Fibroblast of skin of right biceps (primary cell): ENCODE results near the gene ALOX12.

Source experiments
- DNase-seq: peaks from one replicate; pipeline ENCODE4 v3.0.0-alpha.2; 2013

The ALOX12 gene

DNA sequence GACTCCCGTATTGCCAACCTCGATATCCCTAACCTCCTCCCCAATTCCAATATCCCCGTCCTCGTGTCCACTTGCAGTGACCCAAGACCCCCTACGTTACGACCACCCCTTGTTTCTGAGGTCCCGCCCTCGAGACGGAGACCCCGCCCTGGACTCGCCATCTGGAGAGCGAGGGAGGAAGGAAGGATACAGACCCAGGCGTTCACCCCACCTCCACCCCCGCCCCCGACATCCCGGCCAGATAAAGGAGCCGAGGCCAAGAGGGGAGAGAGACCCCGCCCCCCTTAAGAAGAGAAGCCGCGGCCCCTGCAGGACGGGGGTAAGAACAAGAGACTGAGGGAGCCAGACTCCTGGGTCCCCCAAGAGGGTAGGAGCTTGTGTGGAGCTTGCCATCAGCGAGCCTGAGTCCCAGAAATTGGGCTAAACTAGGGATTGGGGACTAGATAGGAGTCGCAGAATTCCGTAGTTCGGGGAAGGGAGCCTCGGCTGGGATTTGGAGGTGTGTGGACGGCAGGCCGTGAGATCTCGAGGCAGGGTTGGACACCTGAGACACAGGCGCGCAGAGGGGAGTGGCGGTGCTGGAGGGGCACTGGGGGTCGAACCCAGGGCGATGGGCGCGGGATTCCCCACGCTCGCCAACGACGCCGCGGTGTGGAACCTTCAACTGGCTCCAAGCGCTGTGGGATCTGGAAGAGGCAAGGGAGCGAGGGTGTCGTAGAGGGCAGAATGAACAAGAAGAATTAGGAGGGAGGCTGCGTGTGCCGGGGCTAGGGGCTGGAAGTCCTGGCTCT, 27.1 kb downstream of the ALOX12 start, which contains the start of gene BCL6B:
BCL6B (plus strand) TSS at position 270 of the 791 bp plus-strand sequence. CDS start 622 bp downstream, outside the sequence.
- no peak for DNase-seq

DNA sequence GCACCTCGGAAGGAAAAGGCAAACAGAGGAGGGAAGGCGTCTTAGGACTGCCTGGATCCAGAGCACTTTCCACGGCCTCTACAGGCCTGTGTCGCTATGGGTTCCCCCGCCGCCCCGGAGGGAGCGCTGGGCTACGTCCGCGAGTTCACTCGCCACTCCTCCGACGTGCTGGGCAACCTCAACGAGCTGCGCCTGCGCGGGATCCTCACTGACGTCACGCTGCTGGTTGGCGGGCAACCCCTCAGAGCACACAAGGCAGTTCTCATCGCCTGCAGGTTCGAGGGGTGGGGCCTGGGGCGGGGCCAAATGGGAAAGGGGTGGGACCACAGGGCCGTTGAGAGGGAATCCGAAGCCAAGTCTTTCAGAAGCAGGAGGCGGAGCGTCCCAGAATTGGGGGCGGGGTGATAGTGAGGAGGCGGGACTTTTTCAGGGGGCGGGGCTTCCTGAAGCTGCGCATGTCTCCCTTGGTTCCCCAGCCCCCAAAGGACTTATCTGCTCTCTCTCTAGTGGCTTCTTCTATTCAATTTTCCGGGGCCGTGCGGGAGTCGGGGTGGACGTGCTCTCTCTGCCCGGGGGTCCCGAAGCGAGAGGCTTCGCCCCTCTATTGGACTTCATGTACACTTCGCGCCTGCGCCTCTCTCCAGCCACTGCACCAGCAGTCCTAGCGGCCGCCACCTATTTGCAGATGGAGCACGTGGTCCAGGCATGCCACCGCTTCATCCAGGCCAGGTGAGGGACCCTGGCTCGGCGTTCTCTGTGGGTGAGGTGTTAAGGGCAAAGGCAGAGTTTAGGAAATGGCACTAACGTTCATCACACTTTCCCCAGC, 27.9 kb downstream of the ALOX12 start:
- DNase-seq = peak; percentile 87

DNA sequence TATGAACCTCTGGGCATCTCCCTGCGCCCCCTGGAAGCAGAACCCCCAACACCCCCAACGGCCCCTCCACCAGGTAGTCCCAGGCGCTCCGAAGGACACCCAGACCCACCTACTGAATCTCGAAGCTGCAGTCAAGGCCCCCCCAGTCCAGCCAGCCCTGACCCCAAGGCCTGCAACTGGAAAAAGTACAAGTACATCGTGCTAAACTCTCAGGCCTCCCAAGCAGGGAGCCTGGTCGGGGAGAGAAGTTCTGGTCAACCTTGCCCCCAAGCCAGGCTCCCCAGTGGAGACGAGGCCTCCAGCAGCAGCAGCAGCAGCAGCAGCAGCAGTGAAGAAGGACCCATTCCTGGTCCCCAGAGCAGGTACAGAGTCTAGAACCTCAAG, 28.5 kb downstream of the ALOX12 start:
- DNase-seq = no peak

DNA sequence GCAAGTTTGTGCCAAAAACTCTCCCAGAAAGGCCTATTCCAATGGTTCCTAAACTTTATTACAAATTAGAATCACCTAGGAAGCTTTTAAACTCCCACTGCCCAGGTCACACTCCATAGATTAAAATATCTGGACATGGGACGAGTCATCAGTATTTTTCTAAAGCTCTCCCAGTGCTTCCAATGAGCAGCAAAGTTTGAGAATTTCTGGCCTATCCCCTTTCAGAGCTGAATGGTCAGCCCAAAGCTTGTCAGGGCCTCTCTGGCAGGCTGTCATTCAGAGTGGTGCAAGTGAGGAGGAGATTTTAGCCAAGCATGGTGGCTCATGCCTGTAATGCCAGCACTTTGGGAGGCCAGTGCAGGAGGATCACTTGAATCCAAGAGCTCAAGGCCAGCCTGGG, 29.4 kb downstream of the ALOX12 start:
- no peak for DNase-seq

DNA sequence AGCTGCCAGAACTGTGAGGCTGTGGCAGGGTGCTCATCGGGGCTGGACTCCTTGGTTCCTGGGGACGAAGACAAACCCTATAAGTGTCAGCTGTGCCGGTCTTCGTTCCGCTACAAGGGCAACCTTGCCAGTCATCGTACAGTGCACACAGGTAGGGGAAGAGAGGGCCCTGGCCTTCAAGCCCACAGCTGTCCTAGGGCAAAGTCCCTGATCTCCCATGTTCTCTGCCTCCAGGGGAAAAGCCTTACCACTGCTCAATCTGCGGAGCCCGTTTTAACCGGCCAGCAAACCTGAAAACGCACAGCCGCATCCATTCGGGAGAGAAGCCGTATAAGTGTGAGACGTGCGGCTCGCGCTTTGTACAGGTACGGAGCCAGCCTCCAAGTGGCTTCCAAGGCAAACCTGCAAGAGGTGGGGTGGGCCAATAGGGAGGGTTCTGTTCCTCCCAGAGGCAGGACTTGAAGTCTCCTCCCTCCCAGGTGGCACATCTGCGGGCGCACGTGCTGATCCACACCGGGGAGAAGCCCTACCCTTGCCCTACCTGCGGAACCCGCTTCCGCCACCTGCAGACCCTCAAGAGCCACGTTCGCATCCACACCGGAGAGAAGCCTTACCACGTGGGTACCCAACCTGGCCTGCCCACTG, 30.7 kb downstream of the ALOX12 start:
- no peak for DNase-seq

DNA sequence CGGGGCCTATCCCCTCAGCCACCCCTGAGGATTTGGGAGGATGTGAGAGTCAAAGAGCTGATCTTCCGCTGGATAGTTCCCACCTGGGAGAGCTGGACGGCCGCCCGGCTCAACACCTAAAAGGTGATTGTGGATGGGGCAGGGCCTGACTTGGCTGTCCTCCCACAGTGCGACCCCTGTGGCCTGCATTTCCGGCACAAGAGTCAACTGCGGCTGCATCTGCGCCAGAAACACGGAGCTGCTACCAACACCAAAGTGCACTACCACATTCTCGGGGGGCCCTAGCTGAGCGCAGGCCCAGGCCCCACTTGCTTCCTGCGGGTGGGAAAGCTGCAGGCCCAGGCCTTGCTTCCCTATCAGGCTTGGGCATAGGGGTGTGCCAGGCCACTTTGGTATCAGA, 31.5 kb downstream of the ALOX12 start:
- no peak for DNase-seq

DNA sequence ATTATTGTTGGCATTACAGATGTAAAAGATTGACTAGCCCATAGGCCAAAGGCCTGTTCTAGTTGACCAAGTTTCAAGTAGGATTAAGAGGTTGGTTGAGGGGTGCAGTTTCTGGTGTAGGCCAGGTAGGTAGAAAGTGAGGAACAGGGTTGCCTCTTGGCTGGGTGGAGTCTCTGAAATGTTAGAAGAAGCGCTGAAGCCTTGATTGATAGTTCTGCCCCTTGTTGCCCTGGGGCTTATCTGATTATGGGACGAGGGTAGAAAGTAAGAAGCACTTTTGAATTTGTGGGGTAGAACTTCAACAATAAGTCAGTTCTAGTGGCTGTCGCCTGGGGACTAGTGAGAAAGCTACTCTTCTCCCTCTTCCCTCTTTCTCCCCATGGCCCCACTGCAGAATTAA, 33.2 kb downstream of the ALOX12 start:
- no peak for DNase-seq

DNA sequence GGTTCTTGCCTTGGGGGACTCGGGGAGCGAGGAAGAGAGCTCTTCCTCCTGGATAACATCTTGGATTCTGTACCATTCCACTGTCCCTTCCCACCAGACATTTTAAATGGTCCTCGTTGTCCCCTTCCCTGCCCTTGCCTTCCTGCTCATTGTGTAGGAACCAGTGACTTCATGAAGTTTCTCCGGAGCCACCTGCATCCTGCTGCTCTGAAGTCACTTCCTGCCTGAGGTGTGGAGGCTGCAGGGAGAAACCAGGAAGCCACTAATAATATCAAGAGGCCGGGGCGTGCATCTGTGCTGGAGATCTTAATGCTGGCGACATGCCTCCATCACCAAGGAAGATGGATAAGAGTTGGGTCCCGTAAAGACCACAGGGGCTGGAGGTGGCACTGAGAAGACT, 33.8 kb downstream of the ALOX12 start:
- no peak for DNase-seq

DNA sequence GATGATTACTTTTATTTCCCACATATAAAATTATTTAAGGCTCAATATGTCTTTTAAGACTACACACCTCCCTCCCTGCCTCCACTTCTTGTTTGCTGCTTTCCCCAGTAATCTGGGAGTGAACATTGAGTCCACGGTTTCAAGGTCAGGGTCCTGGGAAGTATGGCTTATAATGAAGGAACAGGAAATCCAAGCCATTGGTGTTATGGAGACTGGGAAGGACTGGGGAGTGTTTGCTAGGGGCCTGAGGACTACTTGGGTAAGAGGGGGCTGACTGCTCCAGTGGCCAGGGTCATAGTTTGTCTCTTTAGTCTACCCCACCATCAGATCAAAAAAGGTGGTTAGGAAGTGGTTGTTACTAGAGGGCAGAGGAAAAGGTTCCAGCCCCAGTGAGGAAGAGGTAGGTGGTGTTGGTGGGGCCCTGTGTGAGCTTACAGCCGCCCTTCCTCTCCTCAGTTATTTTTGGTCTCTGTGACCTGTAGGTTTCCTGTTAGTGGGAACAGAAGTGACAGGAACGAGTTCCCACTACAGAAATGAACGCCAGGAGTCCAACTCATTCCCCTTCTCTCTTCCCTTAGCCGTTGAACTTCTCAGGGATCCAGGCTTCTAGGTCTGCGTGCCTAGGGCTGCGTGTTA, 39.2 kb downstream of the ALOX12 start:
- DNase-seq = no peak

DNA sequence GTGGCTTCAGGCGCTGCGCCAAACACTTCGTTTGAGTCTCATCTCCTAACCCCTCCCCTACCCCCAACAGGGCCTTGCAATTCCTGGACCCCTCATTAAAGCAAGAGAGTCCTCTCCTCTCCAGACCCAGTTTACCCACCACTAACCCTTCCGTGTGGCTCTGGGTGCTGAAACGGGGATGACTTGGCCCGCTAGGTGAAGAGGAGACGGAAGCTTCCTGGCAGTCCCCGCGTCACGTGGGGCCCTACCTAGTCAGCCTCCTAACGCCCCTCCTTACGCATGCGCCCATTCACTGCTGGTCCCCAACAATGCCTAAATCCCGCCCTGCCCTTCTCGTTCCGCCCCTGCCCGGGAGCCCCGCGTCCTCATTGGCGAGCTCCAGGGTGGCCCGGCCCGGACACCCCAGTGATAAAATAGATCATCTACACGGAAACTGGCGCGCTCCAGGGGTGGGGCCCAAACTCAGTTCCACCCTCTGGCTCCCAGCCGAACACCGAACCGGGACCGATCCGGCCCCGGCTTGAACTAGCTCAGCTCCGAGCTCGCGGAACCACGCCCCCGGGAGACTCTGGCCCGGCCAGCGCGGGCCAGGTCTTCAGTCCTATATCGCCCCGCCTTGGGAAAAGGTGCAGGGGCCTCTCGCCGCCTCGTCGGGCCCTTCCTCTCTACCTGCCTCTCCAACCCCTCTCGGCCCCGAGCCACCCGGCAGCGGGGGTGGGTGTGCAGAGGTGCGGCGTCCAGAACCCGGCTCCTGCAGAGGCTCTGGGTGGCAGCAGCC, 39.9 kb downstream of the ALOX12 start, which contains the start of gene SLC16A13:
SLC16A13 (plus strand) TSS at position 425 of the 778 bp plus-strand sequence. CDS start 368 bp downstream, outside the sequence.
- DNase-seq = peak; percentile 95

DNA sequence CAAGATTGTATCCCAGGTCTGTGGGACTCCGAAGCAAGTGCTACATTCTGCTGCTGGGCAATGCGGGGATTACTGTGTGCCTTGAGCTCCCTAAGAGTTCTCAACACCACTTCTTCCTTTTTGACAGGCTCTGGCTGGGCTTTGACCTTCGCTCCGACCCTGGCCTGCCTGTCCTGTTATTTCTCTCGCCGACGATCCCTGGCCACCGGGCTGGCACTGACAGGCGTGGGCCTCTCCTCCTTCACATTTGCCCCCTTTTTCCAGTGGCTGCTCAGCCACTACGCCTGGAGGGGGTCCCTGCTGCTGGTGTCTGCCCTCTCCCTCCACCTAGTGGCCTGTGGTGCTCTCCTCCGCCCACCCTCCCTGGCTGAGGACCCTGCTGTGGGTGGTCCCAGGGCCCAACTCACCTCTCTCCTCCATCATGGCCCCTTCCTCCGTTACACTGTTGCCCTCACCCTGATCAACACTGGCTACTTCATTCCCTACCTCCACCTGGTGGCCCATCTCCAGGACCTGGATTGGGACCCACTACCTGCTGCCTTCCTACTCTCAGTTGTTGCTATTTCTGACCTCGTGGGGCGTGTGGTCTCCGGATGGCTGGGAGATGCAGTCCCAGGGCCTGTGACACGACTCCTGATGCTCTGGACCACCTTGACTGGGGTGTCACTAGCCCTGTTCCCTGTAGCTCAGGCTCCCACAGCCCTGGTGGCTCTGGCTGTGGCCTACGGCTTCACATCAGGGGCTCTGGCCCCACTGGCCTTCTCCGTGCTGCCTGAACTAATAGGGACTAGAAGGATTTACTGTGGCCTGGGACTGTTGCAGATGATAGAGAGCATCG, 42.4 kb downstream of the ALOX12 start:
- no peak for DNase-seq

DNA sequence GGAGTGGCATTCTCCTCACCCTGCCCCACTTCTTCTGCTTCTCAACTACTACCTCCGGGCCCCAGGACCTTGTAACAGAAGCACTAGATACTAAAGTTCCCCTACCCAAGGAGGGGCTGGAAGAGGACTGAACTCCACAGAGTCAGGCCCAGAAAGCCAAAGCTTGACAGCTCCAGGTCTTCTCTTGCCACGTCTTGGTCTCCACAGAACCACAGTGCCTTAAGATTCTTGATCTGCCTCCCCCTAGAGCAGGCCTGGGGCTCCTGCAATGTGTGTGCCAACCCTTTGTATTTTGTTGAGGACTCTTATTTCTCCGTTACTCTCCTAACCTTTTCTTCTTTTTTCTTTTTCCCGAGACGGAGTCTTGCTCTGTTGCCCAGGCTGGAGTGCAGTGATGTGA, 44.0 kb downstream of the ALOX12 start:
- no peak for DNase-seq

DNA sequence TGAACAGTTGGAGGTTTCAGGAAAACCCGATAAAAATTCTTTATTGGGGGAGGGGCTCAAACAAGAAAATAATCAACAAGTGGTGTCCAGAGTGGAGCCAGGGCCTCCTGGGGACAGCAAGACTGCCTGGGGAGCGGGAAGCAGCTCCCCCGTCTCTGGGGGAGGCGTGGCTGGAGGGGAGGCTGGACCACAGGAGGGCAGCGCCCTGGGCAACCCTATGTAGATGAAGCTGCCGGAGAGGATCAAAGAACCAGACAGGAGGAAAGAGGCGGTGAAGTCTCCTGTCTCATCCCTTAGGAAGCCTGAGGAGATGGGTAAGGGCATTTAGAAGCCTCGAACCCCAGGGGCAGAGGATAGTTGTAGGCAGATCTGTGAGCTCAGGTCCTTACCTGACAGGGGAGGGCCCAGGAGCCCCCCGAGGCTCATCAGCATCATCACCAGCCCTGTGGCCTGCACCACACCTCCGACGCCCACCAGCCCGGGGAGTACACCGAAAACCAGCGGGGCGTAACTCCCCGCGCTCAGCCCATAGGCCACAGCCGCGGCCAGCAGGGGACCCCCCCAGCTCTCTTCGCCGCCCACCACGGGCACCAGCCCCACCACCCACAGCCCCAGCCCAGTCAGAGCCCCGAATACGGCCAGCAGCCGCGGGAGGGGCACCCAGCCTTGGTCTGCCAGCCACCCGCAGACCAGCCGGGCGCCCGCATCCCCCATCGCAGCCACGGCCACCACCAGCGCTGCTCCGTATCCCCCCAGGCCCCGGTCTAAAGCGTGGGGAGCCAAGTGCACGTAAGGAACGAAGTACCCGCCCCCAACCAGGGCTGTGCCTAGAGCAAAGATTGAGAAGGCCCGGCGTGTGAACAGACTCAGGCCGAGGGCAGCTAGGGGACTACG, 46.0 kb downstream of the ALOX12 start:
- no peak for DNase-seq

DNA sequence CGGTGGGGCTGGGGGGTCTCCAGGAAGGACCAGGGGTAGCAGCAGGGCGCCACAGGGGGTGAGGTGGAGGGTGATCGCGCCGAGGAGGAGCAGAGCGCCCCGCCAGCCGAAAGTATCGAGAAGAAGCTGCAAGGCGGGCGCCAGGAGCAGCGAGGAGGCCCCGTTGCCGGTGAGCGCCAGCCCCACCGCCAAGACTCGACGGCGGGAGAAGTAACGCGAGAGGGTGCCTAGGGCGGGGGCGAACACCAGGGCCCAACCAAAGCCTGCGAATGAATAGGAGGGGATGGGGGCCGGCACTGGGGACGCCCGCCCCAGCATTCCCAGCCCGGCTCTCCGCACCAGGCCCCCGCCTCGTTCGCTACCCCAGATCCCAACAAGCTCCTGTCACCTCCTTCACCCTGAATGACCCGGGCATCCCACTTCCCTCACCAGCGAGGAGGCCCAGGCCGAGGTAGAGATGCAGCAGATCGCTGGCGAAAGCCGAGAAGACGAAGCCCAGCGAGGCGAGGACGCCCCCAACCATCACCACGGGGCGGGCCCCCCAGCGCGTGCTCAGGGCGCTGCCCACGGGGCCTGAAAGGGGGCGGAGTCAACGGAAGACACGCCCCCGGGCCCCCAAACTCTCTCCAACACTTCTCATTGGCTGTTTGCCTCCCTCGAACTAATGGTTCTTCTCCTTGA, 46.8 kb downstream of the ALOX12 start:
- no peak for DNase-seq

DNA sequence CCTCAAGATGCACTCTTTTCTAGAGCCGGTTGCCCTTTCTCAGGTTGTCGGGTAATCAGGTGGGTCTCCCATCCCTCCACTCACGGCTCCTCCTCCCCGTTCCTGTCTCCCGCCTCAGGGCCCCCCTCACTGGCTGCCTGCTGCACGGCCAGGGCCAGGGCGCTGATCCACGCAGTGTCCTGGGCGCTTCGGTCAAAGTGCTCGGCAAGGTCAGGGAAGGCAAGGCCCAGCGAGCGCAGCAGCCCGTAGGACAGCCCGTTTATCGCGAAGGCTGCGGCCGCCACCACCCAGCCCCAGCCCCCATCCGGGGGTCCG, 47.3 kb downstream of the ALOX12 start:
- no peak for DNase-seq

DNA sequence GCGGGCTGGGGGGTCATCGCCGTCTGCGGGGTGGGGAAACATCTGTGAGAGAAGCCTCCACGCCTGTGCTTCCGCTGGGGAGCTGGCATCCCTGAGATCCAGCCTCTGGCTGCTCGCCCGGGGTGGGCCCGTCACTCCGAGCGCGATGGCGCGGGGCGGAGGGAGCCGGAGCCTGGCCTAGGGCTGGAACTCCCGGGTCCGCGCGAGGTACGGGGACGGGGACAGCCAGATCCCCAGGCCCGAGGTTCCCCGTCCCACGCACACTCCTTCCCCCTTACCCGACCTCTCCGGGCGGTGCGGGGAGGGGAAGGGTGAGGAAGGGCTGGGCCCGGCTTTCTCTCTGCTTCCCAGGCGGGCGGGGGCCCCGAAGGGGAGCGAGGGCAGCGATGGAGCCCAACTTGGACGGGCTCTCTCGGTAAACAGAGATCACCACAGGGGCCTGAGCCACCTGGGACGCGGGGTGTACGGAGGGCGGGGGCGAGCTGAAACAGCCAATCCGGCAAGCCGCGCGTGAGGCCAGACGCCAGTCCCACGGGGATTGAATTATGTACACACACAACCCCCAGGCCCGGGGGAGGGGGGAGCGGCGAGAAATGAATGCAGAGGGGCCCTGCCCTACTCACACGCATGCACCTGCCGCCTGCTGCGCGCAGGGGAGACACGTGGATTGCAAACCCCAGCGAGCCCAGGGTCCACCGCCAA, 47.8 kb downstream of the ALOX12 start, which contains the start of gene SLC16A11:
SLC16A11 (minus strand) TSS at position 596 of the 702 bp plus-strand sequence; CDS start at position 17, 579 bp downstream.
- DNase-seq = no peak

DNA sequence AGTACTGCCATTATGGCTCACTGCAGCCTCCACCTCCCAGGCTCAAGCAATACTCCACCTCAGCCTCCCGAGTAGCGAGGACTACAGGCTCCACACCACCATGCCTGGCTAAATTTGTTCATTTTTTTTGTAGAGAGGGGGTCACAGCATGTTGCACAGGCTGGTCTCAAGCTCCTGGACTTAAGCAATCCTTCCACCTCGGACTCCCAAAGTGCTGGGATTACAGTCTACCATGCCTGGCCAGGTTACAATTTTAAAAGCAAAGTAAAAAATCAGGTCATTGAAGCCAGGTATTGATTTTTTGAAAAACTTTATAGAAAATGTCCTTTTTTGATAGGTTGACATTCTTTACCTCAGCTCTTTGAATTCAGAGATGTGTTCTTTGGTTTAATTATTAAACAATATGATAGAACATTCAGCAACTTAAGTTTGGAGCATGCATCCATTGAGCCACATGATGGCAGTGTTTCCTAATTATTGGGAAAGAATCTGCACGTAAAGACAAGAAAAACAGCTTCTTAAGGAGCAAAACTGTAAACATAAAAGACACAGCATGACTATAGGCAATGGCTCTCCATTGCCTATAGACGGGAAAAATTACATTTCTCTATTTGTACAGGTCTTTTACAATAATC, 49.8 kb downstream of the ALOX12 start:
- peak; percentile 71 for DNase-seq

DNA sequence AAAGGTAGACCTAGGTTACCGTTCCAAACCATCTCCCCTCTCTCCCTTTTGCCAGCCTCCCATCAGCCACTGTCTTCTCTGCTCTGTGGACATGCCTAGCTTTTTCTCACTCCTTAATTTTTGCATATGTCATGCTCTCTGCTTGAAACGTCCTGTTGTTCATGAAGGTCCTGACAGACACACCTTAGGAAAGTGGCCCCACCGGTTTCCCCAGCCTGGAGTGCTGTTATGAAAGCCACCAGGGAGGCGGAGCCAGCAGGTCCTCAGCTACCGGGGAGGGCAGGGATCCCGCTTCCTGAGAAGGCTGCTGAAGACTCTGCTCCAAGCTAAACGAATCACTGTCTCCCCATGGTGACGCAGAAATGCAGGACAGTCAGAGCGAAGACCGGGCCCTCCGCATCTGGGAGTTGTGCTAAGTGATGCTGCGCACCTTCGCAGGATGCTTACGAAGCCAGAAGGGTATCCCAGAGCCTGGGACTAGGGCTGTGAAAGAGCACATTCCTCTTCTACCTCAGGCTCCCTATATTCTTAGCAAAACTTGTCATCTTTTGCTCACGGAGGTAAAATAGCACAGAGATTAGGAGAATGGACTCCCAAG, 50.4 kb downstream of the ALOX12 start:
- no peak for DNase-seq
